Renal cortex interstitium (tissue), 11 donors: ENCODE data around the gene CNOT10. TPM values are rescaled to one million over a fixed set of nuclear protein-coding genes. Genes with fewer than 3 reads are reported as not detected.
"Not testable (repeated sequence)": the region's sequence is repeated elsewhere in the genome, so short reads cannot be mapped to it uniquely, and the experiment has no call there.

Experiments used
- DNase-seq, 11 donors: peaks; one replicate each; pipeline ENCODE4 v3.0.0-alpha.2; 2013; ENCODE audit warnings: low read depth in 9 of 11, low spot score in 4 of 11; ENCODE audit errors: extremely low read depth in 1 of 11
- polyA plus RNA-seq, 3 donors: library from polyadenylated mRNA; unstranded; fragments of 120-200 nt; gene quantifications; one replicate each; pipeline ENCODE4 v1.2.1, GENCODE V29; 2013; ENCODE audit not compliant: insufficient read length in 3 of 3

Gene CNOT10
- polyA plus RNA-seq, 3 donors = 44.9 to 56.1 (median 54.9) TPM

GRCh38 chr3:32725721-32726120 lies 40.7 kb downstream of the CNOT10 start:
- DNase-seq = no peak

- peak in 6 of 11 donors; percentile 2 to 25 (median 11) for DNase-seq
Observed at GRCh38 chr3:32733631-32734229, 48.7 kb downstream of the CNOT10 start.

GRCh38 chr3:32734756-32735155 lies 49.8 kb downstream of the CNOT10 start:
- no peak for DNase-seq

GRCh38 chr3:32743470-32743869 lies 58.5 kb downstream of the CNOT10 start:
- not testable (repeated sequence) for DNase-seq

GRCh38 chr3:32743934-32744333 lies 58.9 kb downstream of the CNOT10 start:
- peak in 9 of 11 donors; percentile 6 to 45 (median 28) for DNase-seq

- DNase-seq = no peak
Observed at GRCh38 chr3:32751377-32751776, 66.4 kb downstream of the CNOT10 start.

- DNase-seq = no peak
Observed at GRCh38 chr3:32755761-32756160, 70.8 kb downstream of the CNOT10 start.

GRCh38 chr3:32757618-32758374 lies 72.8 kb downstream of the CNOT10 start:
- no peak for DNase-seq

GRCh38 chr3:32758375-32758753 lies 73.4 kb downstream of the CNOT10 start:
- DNase-seq = no peak

- no peak for DNase-seq
Observed at GRCh38 chr3:32759342-32759741, 74.4 kb downstream of the CNOT10 start.

- DNase-seq = no peak
Observed at GRCh38 chr3:32764481-32764880, 79.5 kb downstream of the CNOT10 start.

- no peak for DNase-seq
Observed at GRCh38 chr3:32778389-32778788, 93.4 kb downstream of the CNOT10 start.

- DNase-seq = no peak
Observed at GRCh38 chr3:32780071-32780734, 95.2 kb downstream of the CNOT10 start.

GRCh38 chr3:32780735-32781210 lies 95.8 kb downstream of the CNOT10 start:
- peak; percentile 30 to 69 (median 47) for DNase-seq

- peak; percentile 53 to 79 (median 71) for DNase-seq
Observed at GRCh38 chr3:32781211-32781968, 96.4 kb downstream of the CNOT10 start.

GRCh38 chr3:32781969-32782270 lies 96.9 kb downstream of the CNOT10 start:
- DNase-seq = not testable (repeated sequence)

GRCh38 chr3:32782407-32782806 lies 97.4 kb downstream of the CNOT10 start:
- DNase-seq = no peak

- DNase-seq = no peak
Observed at GRCh38 chr3:32791833-32792232, 106.8 kb downstream of the CNOT10 start.

GRCh38 chr3:32794487-32795308 lies 109.7 kb downstream of the CNOT10 start:
- DNase-seq = no peak
